Fibroblast of mammary gland (primary cell): ENCODE data around the gene TUT7.

Source experiments
- DNase-seq: peaks from one replicate; pipeline ENCODE4 v3.0.0-alpha.2; 2010; ENCODE audit warnings: low read depth
- H3K4me3 ChIP-seq: 2 replicates; pipeline ENCODE4 v1.5.1; 2011; ENCODE audit warnings: low read depth, mild to moderate bottlenecking, low read length, moderate library complexity; ENCODE audit not compliant: control insufficient read depth
- CTCF ChIP-seq: conservative IDR thresholded peaks from 2 replicates; pipeline ENCODE4 v1.5.1; 2011; ENCODE audit warnings: low read depth, low read length, inconsistent platforms; ENCODE audit not compliant: control insufficient read depth, insufficient read depth

TUT7 gene

GRCh38 chr9:86369810-86370209 lies 15.6 kb upstream of the TUT7 start:
- H3K4me3 ChIP-seq, result no peak overlapping the region
- TF ChIP-seq CTCF, result no peak
- DNase-seq, result peak; percentile 31

GRCh38 chr9:86368871-86369521 lies 14.8 kb upstream of the TUT7 start:
- TF ChIP-seq CTCF, result no peak
- peak; percentile 99 for DNase-seq
- no peak overlapping the region for H3K4me3 ChIP-seq

- DNase-seq, result no peak
- no peak overlapping the region for H3K4me3 ChIP-seq
- TF ChIP-seq CTCF, result no peak
These were observed 7.0 kb upstream of the TUT7 start for GRCh38 chr9:86361176-86361575.

- DNase-seq, result no peak
- no peak for TF ChIP-seq CTCF
- no peak overlapping the region for H3K4me3 ChIP-seq
These were observed 5.1 kb upstream of the TUT7 start for GRCh38 chr9:86359151-86359879.

GRCh38 chr9:86356871-86357866 lies 3.0 kb upstream of the TUT7 start:
- no peak for TF ChIP-seq CTCF
- DNase-seq, result no peak
- no peak overlapping the region for H3K4me3 ChIP-seq

- no peak for DNase-seq
These were observed 1.6 kb upstream of the TUT7 start for GRCh38 chr9:86355814-86356213.

More at GRCh38 chr9:86355814-86356213, 1.6 kb upstream of the TUT7 start:
- no peak overlapping the region for H3K4me3 ChIP-seq
- TF ChIP-seq CTCF, result no peak
